Ectodermal cell (in vitro differentiated cells): ENCODE measurements around the gene ESYT3.
"Not testable (repeated sequence)": the region's sequence is repeated elsewhere in the genome, so short reads cannot be mapped to it uniquely, and the experiment has no call there.

ENCODE experiments used
- H3K27ac ChIP-seq: 2 replicates; pipeline ENCODE4 v1.7.0; 2013; ENCODE audit warnings: mild to moderate bottlenecking, low read depth, low read length; ENCODE audit not compliant: insufficient read depth, poor library complexity, severe bottlenecking
- H3K27me3 ChIP-seq: 2 replicates; pipeline ENCODE4 v1.7.0; 2013; ENCODE audit warnings: mild to moderate bottlenecking, low read length; ENCODE audit not compliant: insufficient read depth, control insufficient read depth, poor library complexity, severe bottlenecking
- H3K36me3 ChIP-seq: one replicate; pipeline ENCODE4 v1.7.0; 2013; ENCODE audit warnings: low read length; ENCODE audit not compliant: control insufficient read depth, insufficient read depth
- H3K4me1 ChIP-seq: one replicate; pipeline ENCODE4 v1.7.0; 2013; ENCODE audit warnings: low read length; ENCODE audit not compliant: control insufficient read depth, insufficient read depth
- H3K4me3 ChIP-seq: 2 replicates; pipeline ENCODE4 v1.7.0; 2013; ENCODE audit warnings: low read depth, low read length, control low read depth; ENCODE audit not compliant: insufficient read depth
- H3K9me3 ChIP-seq: 2 replicates; pipeline ENCODE4 v1.7.0; 2013; ENCODE audit warnings: mild to moderate bottlenecking, low read length, moderate library complexity; ENCODE audit not compliant: control insufficient read depth
- WGBS, 2 experiments: methylation state at CpG; one replicate each; pipeline ENCODE4 v1.1.7; 2013; ENCODE audit warnings: missing lambda C conversion rate in 2 of 2; 5-methylcytosine and 5-hydroxymethylcytosine counted together

ESYT3 gene

DNA sequence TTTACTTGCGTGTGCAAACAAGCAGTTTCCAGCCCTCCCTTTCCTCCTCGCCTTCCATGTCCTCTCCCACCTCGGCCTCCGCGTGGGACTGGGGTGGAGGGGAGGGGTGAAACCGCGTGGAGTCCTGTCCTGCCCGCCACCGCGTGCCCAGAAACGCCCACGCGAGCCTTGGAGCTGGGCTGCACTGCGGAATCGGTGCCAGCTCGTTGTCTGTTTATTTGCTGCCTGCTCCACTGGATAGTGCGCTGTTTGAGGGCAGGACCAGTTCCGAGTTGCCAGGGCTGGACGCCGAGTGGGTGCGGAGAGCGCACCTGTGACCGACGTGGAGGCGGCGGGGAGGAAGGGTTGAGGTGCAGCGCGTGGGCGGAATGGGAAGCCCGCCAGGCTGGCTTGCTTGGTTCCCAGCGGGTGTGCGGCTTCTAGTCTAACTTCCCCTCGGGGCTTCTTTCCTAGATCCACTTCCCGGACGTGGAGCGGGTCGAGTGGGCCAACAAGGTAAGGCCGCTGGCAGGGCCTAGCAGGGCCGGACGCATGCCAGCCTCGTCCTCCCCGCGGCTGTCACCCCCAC lies 17.3 kb downstream of the ESYT3 start:
- H3K36me3 ChIP-seq: no peaks in the 10 kb centered on the region
- no peaks in the 10 kb centered on the region for H3K27me3 ChIP-seq
- H3K9me3 ChIP-seq: no peaks in the 10 kb centered on the region
- H3K4me1 ChIP-seq: no peaks in the 10 kb centered on the region
- H3K4me3 ChIP-seq: no peak overlapping the region
- WGBS, 2 experiments: 91 to 92% methylated on average over 43 of the region's 43 CpGs
- H3K27ac ChIP-seq: no peak overlapping the region

DNA sequence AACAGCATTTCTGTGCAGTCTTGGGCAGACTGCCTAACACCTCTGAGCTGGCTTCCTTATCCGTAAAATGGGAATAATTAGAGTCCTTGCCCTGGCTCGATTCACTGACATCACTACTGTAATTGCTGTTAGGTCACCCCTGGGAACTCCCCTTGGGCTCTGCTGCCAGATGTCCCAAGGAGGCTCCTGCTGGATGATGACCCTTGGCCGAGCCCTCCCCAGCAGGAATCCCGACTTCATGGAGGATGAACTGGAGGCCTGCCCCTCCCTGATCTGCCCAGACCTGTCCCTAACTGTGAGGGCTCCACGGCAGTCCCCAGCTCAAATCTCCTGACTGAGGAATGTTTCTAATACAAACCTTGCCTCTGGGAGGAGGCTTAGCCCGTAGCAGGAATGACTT lies 18.0 kb downstream of the ESYT3 start:
- 76 to 79% methylated on average over 6 of the region's 6 CpGs for WGBS, 2 experiments
- H3K27ac ChIP-seq: no peak overlapping the region
- no peaks in the 10 kb centered on the region for H3K4me1 ChIP-seq
- H3K27me3 ChIP-seq: no peaks in the 10 kb centered on the region
- no peak overlapping the region for H3K4me3 ChIP-seq
- H3K36me3 ChIP-seq: no peaks in the 10 kb centered on the region
- H3K9me3 ChIP-seq: no peaks in the 10 kb centered on the region

DNA sequence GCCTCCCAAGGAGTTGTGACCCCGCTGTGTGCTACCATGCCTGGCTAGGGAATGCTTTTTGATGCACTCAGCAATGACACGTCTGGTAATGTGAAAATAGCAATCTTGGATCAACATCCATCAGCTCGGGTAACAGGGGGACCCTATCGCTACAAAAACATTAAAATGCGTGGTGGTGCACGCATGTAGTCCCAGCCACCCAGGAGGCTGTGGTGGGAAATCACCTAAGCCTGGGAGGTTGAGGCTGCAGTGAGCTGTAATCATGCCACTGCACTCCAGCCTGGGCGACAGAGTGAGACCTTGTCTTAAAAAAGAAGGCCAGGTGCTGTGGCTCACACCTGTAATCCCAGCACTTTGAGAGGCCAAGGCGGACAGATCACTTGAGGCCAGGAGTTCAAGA lies 19.5 kb downstream of the ESYT3 start:
- not testable (repeated sequence) for H3K27me3 ChIP-seq, H3K36me3 ChIP-seq, H3K27ac ChIP-seq, H3K9me3 ChIP-seq, H3K4me1 ChIP-seq, H3K4me3 ChIP-seq
- WGBS, 2 experiments: 86% methylated on average over 8 of the region's 8 CpGs

DNA sequence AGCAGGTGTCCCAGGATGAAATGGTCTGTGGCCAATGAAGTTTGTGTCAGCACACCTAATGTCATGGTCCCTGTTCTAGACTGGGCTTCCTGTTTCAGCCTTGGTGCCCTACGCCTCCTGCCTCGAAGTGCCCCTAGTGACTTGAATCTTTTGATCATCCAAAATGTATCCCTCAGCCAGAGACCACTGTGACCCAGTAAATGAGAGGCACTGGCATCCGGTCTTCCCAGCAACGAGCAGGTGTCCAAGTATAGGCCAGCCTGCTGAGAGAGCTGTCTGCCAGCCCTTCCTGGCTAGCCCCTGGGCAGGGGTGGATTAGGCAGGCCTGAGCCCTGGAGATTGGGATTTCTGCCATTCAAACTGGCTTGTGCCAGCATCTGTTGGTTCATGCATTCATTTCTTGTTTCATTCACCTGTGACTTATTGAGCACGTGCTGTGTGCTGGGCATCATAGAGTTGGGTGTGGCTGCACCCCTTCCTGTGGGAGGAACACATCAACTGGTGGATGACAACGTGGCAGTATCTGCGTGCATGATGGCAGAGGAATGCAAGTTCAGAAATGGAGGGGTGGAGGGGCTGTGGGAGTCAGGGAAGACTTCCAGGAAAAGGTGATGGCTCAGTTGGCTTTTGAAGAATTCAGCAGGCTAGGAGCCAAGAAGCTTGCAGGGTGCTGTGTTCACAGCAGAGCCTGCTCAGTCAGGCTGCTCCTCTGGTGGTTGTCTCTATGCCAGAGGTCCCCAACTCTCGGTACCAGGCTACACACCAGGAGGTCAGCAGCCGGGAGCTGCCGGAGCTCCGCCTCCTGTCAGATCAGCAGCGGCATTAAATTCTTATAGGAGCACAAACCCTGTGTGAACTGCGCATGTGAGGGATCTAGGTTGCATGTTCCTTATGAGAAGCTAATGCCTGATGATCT lies 21.6 kb downstream of the ESYT3 start:
- 93% methylated on average over 13 of the region's 13 CpGs for WGBS, 2 experiments
- H3K36me3 ChIP-seq: no peaks in the 10 kb centered on the region

DNA sequence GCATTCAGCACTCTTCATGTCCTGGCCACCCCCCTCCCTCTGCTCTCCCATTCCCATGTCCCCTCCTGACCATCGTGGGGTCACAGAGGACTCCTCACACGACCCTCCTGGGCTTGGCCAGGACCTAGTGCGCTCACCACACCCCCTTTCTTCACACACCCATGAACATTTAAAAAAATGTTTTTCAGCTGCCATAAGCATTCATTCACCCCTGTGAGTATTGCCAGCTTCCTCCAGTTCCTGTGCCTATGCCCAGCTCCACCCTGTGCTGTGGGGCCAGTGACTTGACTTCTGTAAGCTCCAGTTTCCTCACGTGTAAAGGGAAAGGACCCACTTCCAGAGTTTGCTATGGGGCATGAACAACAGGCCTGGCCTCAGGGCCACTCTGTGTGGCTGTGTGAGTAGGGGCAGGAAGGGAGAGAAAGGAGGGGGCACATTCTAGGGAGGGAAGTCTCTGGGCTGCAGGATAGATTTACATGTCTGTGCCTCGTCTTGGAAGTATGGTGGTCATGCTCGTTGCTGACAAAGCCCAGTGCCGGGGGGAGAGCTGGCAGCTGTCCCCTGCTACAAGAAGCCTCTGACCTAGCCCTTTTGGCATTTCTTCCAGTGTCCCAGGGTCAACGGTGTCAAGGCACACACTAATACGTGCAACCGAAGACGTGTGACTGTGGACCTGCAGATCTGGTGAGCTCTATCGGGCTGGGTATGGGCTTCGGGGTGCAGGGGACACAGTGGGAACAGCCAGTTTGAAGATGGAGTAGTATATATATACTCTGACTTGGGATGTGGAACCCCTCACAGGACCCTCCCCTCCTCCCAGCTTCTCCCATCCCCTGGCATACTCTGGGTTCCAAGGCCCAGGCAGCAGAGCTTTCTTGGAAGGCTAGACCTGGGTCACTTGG lies 22.8 kb downstream of the ESYT3 start:
- Histone ChIP-seq H3K9me3 (no peaks in the 10 kb centered on the region), H3K27ac (no peak overlapping the region), H3K4me1 (no peaks in the 10 kb centered on the region), H3K36me3 (no peaks in the 10 kb centered on the region), H3K4me3 (no peak overlapping the region), H3K27me3 (no peaks in the 10 kb centered on the region)
- WGBS, 2 experiments: 90 to 92% methylated on average over 13 of the region's 13 CpGs

More for the DNA sequence above, 21.6 kb downstream of the ESYT3 start:
- no peaks in the 10 kb centered on the region for H3K27me3 ChIP-seq
- no peak overlapping the region for H3K4me3 ChIP-seq
- no peaks in the 10 kb centered on the region for H3K9me3 ChIP-seq
- H3K4me1 ChIP-seq: no peaks in the 10 kb centered on the region
- no peak overlapping the region for H3K27ac ChIP-seq

DNA sequence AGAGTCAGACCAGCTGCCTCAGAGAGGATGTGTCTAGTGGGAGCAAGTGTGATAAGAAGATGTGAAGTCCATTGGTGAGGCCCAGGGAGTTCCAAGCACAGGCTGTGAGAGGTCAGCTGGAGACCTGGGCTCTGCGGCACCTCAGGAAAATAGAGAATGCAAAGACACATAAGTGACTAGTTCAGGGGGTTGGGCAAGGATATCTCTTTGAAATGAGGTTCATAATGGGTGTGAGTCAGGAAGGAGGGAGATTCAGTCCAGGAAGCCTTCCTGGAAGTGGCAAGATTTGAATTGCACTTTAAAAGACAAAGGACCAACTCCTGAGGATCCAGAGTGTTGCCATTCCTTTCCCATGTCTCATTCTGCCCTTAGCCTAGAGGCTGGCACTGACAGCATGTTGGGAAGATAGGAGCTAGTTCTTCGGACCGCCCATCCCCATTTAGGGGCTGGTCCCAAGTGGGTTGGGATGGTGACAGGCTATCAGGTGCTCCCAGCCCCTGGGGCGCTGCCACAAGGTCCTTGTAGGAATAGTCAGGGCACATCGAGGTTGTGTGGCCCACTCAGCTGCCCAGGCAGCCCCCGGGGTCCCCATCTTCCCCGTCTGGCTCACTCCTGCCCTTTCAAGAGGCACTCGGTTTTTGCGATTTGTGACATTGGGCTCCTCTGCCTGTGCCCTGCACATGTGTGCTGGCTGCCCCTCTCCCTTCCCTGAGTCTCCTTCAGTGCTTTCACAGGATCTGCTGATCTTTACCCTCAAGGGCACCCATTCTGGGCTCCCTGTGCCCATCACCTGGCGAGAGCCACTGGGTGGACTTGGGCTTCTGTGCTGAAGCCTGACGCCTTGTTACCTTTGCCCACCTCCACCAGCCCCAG lies 23.7 kb downstream of the ESYT3 start:
- H3K27me3 ChIP-seq: no peaks in the 10 kb centered on the region
- H3K4me1 ChIP-seq: no peaks in the 10 kb centered on the region
- WGBS, 2 experiments: 83% methylated on average over 11 of the region's 11 CpGs
- H3K36me3 ChIP-seq: no peaks in the 10 kb centered on the region
- no peaks in the 10 kb centered on the region for H3K9me3 ChIP-seq
- H3K27ac ChIP-seq: no peak overlapping the region
- no peak overlapping the region for H3K4me3 ChIP-seq

DNA sequence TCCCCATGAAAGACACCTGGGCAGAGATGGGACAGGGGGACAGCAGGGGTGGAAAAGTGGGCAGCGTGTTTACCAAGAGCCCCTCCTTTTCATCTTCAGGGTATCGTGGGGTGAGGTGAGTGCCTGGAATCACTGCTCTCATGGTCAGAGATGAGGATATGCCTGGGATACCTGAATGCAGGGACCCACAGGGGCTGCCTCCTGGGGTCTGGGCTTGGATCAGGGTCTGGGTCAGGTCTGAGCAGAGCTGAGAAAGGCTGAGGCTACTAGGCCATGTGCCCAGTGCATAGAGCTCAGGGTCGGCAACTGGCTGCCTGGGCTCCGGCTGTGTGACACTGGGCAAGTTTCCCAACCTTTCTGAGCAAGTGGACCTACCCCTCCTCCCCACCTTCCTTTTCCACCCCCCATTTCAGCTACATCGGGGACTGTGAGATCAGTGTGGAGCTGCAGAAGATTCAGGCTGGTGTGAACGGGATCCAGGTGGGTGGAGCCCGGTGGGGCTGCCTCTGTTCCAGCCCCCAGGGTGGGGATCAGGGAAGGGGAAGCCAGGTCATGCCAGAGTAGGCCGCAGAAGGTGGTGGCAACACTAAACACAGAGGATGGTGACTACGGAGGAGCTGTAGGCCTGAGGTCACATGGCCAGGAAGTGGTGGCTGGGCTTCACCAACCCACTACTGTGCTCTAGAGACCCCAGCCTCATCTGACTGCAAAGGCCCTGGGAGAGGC lies 24.5 kb downstream of the ESYT3 start:
- Histone ChIP-seq H3K4me3 (no peak overlapping the region), H3K27me3 (no peaks in the 10 kb centered on the region), H3K36me3 (no peaks in the 10 kb centered on the region), H3K9me3 (no peaks in the 10 kb centered on the region), H3K4me1 (no peaks in the 10 kb centered on the region), H3K27ac (no peak overlapping the region)
- 92 to 93% methylated on average over 9 of the region's 9 CpGs for WGBS, 2 experiments

DNA sequence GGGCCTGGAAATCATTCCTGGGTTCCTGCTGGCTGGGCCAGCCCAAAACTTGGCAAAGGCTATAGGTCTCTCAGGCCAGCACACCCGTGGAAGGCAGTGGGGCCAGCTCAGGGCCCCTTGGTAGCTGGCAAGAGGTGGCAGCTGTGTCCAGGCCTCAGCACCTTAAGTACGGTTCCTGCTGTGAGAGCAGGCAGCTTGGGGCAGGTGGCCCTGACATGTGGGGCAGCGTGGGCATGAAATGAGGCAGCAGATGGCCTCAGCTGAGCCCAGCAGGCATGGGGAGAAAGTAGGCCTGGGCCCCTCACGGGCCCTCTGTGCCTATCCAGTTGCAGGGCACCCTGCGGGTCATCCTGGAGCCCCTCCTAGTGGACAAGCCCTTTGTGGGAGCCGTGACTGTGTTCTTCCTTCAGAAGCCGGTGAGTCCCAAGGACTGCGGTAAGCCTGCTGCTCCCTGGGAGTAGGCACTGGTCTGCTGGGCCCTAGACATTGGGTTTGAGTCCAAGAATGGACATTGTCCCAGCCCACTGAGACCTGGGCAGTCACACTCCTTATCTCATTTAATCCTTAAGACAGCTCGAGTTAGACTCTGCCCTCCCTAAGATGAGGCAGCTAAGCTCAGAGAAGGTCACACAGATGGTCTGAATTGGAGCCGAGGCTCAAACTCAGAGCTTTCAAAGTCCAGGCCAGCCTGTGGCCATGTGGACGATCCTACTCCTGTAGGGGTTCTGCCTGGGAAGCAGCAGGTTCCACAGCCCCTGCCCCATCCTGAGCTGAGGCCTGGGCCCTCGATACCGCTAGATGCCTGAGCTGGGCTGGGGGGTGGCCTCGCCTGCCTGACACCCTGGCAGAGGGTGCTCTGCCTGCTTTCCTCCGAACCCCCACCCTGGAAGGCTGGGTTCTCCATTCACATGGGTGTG lies 25.5 kb downstream of the ESYT3 start:
- H3K4me1 ChIP-seq: no peaks in the 10 kb centered on the region
- no peak overlapping the region for H3K27ac ChIP-seq
- H3K9me3 ChIP-seq: no peaks in the 10 kb centered on the region
- no peaks in the 10 kb centered on the region for H3K27me3 ChIP-seq
- no peaks in the 10 kb centered on the region for H3K36me3 ChIP-seq
- 90 to 91% methylated on average over 15 of the region's 15 CpGs for WGBS, 2 experiments
- H3K4me3 ChIP-seq: no peak overlapping the region
